Central memory CD8-positive, alpha-beta T cell (primary cell): Measurements from ENCODE around the gene ATP4A.

ENCODE experiments used
- ATAC-seq: fragments of 150-1000 bp; cut with Tn5 transposase; replicated peaks from 2 replicates; pipeline ENCODE4 v1.10.0; 2022; ENCODE audit warnings: mild to moderate bottlenecking, moderate FRiP score, moderate number of reproducible peaks; ENCODE audit not compliant: poor library complexity, severe bottlenecking; ENCODE audit errors: extremely low read depth
- DNase-seq, 2 donors: peaks; one replicate each; pipeline ENCODE4 v3.0.0; 2021; ENCODE audit warnings: low spot score in 2 of 2
- H3K27ac Mint-ChIP-seq: one replicate; pipeline ENCODE4 v1.8.0; 2022; ENCODE audit warnings: low read depth, mild to moderate bottlenecking, moderate library complexity, mixed read lengths
- H3K27me3 Mint-ChIP-seq: one replicate; pipeline ENCODE4 v1.8.0; 2022; ENCODE audit warnings: mixed read lengths
- H3K36me3 Mint-ChIP-seq: one replicate; pipeline ENCODE4 v1.8.0; 2022; ENCODE audit warnings: mild to moderate bottlenecking, moderate library complexity, mixed read lengths; ENCODE audit not compliant: insufficient read depth
- H3K4me1 Mint-ChIP-seq: one replicate; pipeline ENCODE4 v1.8.0; 2022; ENCODE audit warnings: mixed read lengths
- H3K4me3 Mint-ChIP-seq: one replicate; pipeline ENCODE4 v1.8.0; 2022; ENCODE audit warnings: mild to moderate bottlenecking, moderate library complexity, mixed read lengths
- H3K9me3 Mint-ChIP-seq: one replicate; pipeline ENCODE4 v1.8.0; 2022; ENCODE audit warnings: mixed read lengths

The ATP4A gene

DNA sequence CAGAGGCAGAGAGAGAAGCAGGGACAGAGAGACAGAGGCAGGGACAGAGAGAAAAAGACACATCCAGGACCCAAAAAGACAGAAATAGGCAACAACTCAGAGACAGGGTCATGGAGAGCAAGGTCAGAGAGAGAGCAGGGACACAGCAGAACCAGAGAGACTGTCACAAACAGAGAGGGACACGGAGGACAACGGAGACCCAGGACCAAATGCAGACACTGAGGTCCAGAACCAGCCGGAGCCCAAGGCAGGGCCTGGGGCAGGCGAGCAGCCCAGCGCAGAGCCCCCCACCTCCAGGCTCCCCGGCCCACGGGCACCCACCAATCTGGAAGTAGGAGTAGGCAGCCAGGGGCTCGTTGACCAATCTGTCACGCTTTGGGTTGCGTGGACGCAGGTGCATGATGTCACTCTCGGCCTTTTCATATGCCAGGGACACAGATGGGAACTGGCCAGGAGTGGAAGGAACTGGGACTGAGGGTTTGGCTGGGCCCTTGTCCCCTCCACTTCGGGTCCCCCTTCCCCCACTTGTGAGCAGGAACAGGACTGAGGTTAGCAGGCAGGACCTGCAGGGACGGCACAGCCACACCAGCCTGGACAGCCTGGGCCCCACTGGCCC, 10.0 kb downstream of the ATP4A start:
- H3K9me3 Mint-ChIP-seq = no peaks in the 10 kb centered on the region
- no peaks in the 10 kb centered on the region for H3K27me3 Mint-ChIP-seq
- H3K27ac Mint-ChIP-seq = no peak overlapping the region
- H3K4me3 Mint-ChIP-seq = no peak overlapping the region
- H3K4me1 Mint-ChIP-seq = peaks cover 16% of the 10 kb centered on the region
- H3K36me3 Mint-ChIP-seq = peaks cover 4% of the 10 kb centered on the region
- DNase-seq (no peak), ATAC-seq (no peak)

GRCh38 chr19:35552534-35553384, 10.7 kb downstream of the ATP4A start:
- no peak overlapping the region for H3K4me3 Mint-ChIP-seq
- peaks cover 4% of the 10 kb centered on the region for H3K36me3 Mint-ChIP-seq
- H3K9me3 Mint-ChIP-seq = no peaks in the 10 kb centered on the region
- peaks cover 18% of the 10 kb centered on the region for H3K4me1 Mint-ChIP-seq
- DNase-seq (no peak), ATAC-seq (no peak)
- H3K27me3 Mint-ChIP-seq = no peaks in the 10 kb centered on the region
- H3K27ac Mint-ChIP-seq = no peak overlapping the region

DNA sequence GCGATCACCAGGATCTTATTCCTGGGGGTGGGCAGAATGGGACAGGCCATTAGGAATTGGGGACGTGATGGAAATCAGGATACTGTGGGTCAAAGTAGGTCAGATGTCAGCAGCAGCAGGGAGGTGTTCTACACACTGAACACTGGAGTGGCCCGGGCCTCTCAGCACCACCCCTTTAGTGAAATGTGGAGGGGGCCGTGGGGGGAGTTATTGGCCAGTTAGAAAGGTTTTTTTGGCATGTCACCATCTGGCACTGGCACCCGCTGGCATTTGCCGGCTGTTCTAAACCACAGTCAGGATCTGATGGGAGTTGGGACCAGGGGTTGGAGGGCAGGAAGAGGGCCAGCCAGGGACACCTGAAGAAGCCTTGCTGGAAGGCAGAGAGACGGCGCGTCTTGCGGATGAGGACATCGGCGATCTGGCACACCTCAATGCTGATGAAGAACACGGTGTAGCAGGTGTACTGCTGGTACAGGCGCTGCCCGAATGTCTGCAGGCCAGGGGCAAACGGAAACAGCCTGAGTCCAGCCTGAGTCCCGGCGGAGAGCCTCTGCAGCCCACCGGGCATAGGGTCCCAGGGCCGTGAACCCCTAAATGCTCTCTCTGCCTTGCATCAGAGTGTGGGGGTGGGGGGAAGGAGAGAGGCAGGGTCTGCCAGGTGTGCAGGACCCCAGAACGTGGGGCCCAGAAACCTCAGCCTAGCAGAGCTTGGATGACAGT, 12.2 kb downstream of the ATP4A start:
- Mint-ChIP-seq H3K4me3 (no peak overlapping the region), H3K36me3 (peaks cover 6% of the 10 kb centered on the region), H3K4me1 (peaks cover 22% of the 10 kb centered on the region), H3K27ac (no peak overlapping the region), H3K9me3 (no peaks in the 10 kb centered on the region), H3K27me3 (no peaks in the 10 kb centered on the region)
- no peak for DNase-seq
- ATAC-seq = no peak

- Mint-ChIP-seq H3K4me1 (peaks cover 30% of the 10 kb centered on the region), H3K27ac (peak overlapping the region; percentile 26), H3K27me3 (no peaks in the 10 kb centered on the region), H3K4me3 (no peak overlapping the region), H3K36me3 (peaks cover 8% of the 10 kb centered on the region), H3K9me3 (no peaks in the 10 kb centered on the region)
- DNase-seq = no peak
- no peak for ATAC-seq
These were observed 13.5 kb downstream of the ATP4A start for GRCh38 chr19:35549879-35550523.

GRCh38 chr19:35549174-35549788, 14.2 kb downstream of the ATP4A start:
- Mint-ChIP-seq H3K9me3 (no peaks in the 10 kb centered on the region), H3K36me3 (peaks cover 8% of the 10 kb centered on the region), H3K27ac (peak overlapping the region; percentile 26), H3K4me1 (peaks cover 37% of the 10 kb centered on the region), H3K27me3 (no peaks in the 10 kb centered on the region), H3K4me3 (no peak overlapping the region)
- DNase-seq = peak in 1 of 2 donors; percentile 28
- ATAC-seq = no peak

- H3K27me3 Mint-ChIP-seq = no peaks in the 10 kb centered on the region
- H3K27ac Mint-ChIP-seq = peak overlapping the region; percentile 88
- peak overlapping the region; percentile 88 for H3K4me3 Mint-ChIP-seq
- H3K4me1 Mint-ChIP-seq = peaks cover 38% of the 10 kb centered on the region
- no peak for DNase-seq
- ATAC-seq = no peak
- no peaks in the 10 kb centered on the region for H3K9me3 Mint-ChIP-seq
- H3K36me3 Mint-ChIP-seq = peaks cover 6% of the 10 kb centered on the region
These were observed 16.9 kb downstream of the ATP4A start for GRCh38 chr19:35546532-35546931.

DNA sequence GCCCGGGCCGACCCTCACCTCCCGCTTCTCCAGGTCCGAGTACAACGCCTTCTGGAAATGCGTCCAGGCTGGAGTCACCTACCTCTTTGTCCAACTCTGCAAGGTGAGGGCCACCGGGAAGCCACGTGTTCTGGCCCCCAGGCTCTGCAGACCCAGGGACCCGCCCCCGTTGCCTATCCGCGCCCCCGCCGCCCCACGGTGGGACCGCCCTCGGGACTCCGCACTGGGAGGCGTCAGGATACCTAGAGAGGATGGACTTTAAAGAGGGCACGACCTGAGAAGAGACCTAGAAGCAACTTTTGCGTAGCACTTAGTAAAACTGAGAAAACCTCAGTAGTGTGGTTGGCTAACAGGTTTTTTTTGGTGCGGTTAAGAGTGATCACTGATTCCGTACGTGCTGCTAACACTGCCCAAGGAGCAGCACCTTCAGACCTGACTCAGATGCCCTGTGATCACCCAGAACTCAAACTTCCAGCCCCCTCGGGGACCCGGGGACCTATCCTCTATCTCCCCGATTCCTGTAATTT, 17.5 kb downstream of the ATP4A start:
- no peaks in the 10 kb centered on the region for H3K27me3 Mint-ChIP-seq
- H3K9me3 Mint-ChIP-seq = no peaks in the 10 kb centered on the region
- H3K4me3 Mint-ChIP-seq = peak overlapping the region; percentile 88
- H3K4me1 Mint-ChIP-seq = peaks cover 38% of the 10 kb centered on the region
- peaks cover 6% of the 10 kb centered on the region for H3K36me3 Mint-ChIP-seq
- DNase-seq = peak; percentile 30 to 36
- H3K27ac Mint-ChIP-seq = peak overlapping the region; percentile 88
- peak; percentile 78 for ATAC-seq

- DNase-seq (peak; percentile 50 to 60), ATAC-seq (peak; percentile 85)
- Mint-ChIP-seq H3K36me3 (peaks cover 6% of the 10 kb centered on the region), H3K27ac (peak within 1 kb of the TSS; percentile 88), H3K9me3 (no peaks in the 10 kb centered on the region), H3K4me1 (peaks cover 38% of the 10 kb centered on the region), H3K27me3 (no peaks in the 10 kb centered on the region), H3K4me3 (peak within 1 kb of the TSS; percentile 88)
These were observed 18.2 kb downstream of the ATP4A start, which contains the start of gene TMEM147 for GRCh38 chr19:35545001-35545854. Gene TMEM147 (plus strand): TSS chr19:35545626. CDS start chr19:35545740, 114 bp downstream.

DNA sequence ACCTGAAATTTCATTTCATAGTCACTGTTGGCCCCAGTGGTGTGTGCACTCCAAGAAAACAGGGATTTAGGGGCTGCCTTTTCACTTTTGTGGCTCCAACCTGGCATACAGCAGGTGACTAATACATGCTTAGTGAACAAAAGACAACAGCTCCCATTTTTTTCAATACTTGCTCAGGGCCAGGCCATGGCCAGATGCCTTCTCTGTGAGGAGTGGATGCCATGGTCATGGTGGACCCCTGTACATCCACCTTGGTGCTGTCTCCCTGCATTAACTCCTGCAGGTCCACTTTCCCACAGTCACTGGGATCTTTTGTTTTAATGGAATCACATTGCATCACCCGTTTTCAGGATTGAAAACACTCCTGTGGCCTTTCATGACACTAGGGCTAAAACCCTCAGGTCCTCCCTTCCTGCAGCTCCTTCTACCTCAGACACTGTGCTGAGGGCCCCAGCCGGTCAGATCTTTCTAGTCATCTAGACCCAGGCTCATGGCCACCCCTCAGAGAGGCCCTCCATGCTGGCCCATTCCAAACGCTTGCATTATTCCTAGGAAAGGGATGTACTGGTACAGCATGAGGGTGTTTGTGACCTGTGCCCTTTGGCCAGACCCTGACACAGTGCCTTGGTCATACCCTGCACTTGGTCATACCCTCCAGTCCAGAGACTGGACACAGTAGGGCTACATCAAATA, 19.2 kb downstream of the ATP4A start:
- DNase-seq = no peak
- Mint-ChIP-seq H3K27ac (peak overlapping the region; percentile 88), H3K9me3 (no peaks in the 10 kb centered on the region), H3K27me3 (no peaks in the 10 kb centered on the region), H3K36me3 (peaks cover 4% of the 10 kb centered on the region), H3K4me3 (peak overlapping the region; percentile 88), H3K4me1 (peaks cover 36% of the 10 kb centered on the region)
- ATAC-seq = no peak

- Mint-ChIP-seq H3K4me3 (no peak overlapping the region), H3K9me3 (no peaks in the 10 kb centered on the region), H3K4me1 (peaks cover 28% of the 10 kb centered on the region), H3K36me3 (peaks cover 4% of the 10 kb centered on the region), H3K27ac (no peak overlapping the region), H3K27me3 (no peaks in the 10 kb centered on the region)
- DNase-seq (no peak), ATAC-seq (no peak)
These were observed 20.0 kb downstream of the ATP4A start for GRCh38 chr19:35543280-35544109.
